Activated T-cell treated with anti-CD3 and anti-CD28 coated beads for 24 hours (primary cell): ENCODE measurements around the gene C20orf141.

Experiments used
- DNase-seq: peaks from one replicate; pipeline ENCODE4 v3.0.0-alpha.2; 2020; ENCODE audit warnings: low read depth

C20orf141 gene

DNA sequence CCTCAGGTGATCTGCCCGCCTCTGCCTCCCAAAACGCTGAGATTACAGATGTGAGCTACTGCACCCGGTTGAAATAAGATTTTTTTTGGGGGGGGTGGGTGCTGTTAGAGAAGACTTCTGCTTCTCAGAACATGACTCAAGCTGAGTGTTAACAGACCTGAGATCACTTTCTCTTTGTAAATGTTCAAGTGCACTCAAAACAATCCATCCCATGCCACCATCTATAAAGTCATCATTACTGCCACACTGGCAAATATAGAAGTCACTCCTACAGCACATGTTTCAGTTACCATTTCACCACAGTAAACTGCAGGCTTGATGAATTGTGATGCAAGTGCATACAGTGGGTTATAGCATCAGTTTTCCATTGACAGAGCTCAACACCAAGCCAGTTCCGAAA, 34.7 kb downstream of the C20orf141 start:
- DNase-seq: no peak

DNA sequence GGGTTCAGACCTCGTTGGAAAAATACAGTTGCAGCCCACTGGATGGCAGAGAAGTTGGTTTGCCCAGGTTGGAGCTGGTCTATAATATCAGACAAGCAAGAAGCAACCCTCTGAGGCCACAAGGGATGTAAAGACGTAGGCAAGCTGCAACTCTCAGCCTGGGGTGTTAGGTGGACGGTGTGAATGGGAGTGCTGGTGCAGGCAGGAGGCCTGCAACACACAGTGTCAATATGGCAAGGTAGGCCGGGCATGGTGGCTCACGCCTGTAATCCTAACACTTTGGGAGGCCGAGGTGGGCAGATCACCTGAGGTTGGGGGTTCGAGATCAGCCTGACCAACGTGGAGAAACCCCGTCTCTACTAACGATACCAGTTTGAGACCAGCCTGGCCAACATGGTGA, 36.3 kb downstream of the C20orf141 start:
- no peak for DNase-seq

DNA sequence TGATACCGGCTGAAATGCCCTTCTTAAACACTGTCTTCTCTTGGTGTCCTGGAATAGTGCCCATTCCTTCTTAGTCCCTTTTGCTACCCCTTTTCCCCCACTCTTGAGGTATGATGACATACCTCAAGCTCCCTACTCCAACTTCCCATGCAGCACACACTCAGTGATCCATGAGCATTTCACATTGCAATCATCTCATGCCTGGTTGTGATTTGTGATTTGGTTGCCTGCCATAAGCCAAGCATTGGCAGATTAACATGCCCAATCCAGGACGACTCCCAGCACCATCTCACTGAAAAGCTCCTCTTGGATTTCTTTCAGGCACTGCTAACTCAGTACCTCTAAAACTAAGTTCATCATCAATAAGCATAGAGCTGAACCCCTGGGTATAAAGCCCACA, 43.8 kb downstream of the C20orf141 start:
- DNase-seq: no peak

DNA sequence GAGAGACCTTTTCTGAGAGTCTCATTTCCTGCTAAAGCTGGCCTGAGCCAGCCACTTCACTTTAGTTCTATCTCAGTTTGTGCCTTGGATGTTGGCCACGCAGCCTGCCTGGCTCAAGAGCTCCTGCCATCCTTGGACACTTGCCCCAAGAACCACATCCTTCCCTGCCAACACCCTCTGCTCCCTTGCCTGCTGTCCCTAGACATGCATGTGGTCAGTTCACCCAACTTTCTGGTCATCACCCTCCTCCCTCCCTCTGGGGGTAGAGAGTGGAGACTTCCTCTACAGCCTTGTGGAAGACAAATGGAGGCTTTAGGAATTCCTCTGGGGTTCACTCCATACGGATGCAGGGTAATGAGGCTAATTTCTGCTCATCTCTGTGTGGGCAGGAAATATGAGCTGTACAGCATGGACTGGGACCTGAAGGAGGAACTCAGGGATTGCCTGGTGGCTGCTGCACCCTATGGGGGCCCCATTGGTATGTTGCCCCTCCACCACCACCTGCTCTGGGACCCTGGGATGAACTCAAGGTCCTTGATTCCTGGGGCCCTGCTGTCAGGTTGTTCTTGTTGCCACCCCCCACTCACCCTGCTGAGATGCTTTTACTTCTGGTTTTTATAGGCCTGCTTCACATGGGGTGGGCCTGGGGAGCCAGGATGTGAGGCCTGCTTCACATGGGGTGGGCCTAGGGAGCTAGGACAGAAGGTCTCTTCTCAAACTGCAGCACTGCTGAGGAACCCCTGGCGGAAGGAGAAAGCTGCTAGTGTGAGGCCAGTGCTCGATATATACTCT, 44.7 kb downstream of the C20orf141 start:
- DNase-seq: no peak

DNA sequence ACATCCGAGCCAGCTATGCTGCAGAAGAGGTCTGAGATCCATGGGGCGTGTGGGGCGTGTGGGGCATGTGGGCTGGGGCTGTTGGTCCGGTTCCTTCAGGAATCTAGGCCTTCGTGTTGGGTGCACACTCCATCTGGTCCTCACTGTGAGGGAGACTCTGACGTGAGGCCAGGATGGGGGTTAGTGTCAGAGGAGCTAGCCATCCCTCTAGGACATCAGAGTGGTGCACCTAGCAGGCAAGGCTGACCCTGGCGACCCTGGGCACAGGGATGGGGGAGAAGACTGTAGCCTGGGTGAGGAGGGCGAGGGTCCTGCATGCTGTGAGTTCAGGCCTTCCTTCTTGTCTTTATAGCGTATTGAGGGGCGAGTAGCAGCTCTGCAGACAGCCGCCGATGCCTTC, 49.8 kb downstream of the C20orf141 start:
- no peak for DNase-seq

DNA sequence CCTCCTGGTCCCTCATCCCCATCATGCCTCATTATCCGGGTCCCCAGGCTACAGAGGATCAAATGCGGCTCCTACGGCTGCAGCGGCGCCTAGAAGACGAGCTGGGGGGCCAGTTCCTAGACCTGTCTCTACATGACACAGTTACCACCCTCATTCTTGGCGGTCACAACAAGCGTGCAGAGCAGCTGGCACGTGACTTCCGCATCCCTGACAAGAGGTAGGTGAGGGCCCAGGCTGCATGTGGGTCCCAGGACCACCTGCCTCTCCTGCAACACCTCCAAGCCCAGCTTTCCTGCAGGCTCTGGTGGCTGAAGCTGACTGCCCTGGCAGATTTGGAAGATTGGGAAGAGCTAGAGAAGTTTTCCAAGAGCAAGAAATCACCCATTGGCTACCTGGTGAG, 50.3 kb downstream of the C20orf141 start:
- no peak for DNase-seq
